ENCODE measurements around the gene SLC22A31.
"Not testable (repeated sequence)": the region's sequence is repeated elsewhere in the genome, so short reads cannot be mapped to it uniquely, and the experiment has no call there.

SLC22A31 gene

GRCh38 chr16:89166696-89167424, 33.5 kb downstream of the SLC22A31 start:
- Histone ChIP-seq H3K79me1 (ENCODE audit: low read length) (no peaks in the 10 kb centered on the region), H3K4me2 (ENCODE audit: low read length) (no peak overlapping the region), H3K56ac (ENCODE audit: low read length) (peak overlapping the region; percentile 76), H3K27ac (ENCODE audit: low read depth, low read length) (no peak overlapping the region), H2AK5ac (ENCODE audit: low read length) (no peak overlapping the region), H3K36me3 (ENCODE audit: control insufficient read depth, insufficient read depth, low read length) (no peaks in the 10 kb centered on the region), H3K4me3 (ENCODE audit: low read length) (no peak overlapping the region), H2BK120ac (ENCODE audit: low read depth, low read length) (no peak overlapping the region), H3K27me3 (ENCODE audit: insufficient read depth, low read length, poor library complexity) (no peaks in the 10 kb centered on the region), H3K9ac (ENCODE audit: low read length) (peak overlapping the region; percentile 52), H3K4ac (ENCODE audit: low read depth, low read length) (no peak overlapping the region), H3K23ac (ENCODE audit: low read length) (peak overlapping the region; percentile 32), H3K79me2 (ENCODE audit: control insufficient read depth, insufficient read depth, low read length) (no peaks in the 10 kb centered on the region), H3K4me1 (ENCODE audit: control insufficient read depth, low read depth, low read length) (peaks cover 2% of the 10 kb centered on the region), H2BK15ac (replicated peaks; ENCODE audit: low read depth) (no peak overlapping the region), H2BK5ac (ENCODE audit: low read length) (no peak overlapping the region), H4K5ac (ENCODE audit: low read length) (no peak overlapping the region), H4K8ac (ENCODE audit: low read depth, low read length) (no peak overlapping the region), H3K18ac (ENCODE audit: low read length) (no peak overlapping the region)
- WGBS (ENCODE audit: extremely low coverage, insufficient coverage, low lambda C conversion rate) = no CpG with 5 or more reads among the region's 18 CpGs
- DNase-seq = no peak

GRCh38 chr16:89165681-89165979, 34.7 kb downstream of the SLC22A31 start:
- no CpG with 5 or more reads among the region's 10 CpGs for WGBS (ENCODE audit: extremely low coverage, insufficient coverage, low lambda C conversion rate)
- H2AK5ac ChIP-seq (ENCODE audit: low read length); DNase-seq: not testable (repeated sequence)

GRCh38 chr16:89164847-89165680, 35.3 kb downstream of the SLC22A31 start:
- Histone ChIP-seq H3K79me1 (ENCODE audit: low read length) (no peaks in the 10 kb centered on the region), H3K4me1 (ENCODE audit: control insufficient read depth, low read depth, low read length) (peaks cover 2% of the 10 kb centered on the region), H3K4me3 (ENCODE audit: low read length) (no peak overlapping the region), H3K9ac (ENCODE audit: low read length) (no peak overlapping the region), H3K4me2 (ENCODE audit: low read length) (no peak overlapping the region), H4K5ac (ENCODE audit: low read length) (no peak overlapping the region), H3K36me3 (ENCODE audit: control insufficient read depth, insufficient read depth, low read length) (no peaks in the 10 kb centered on the region), H4K8ac (ENCODE audit: low read depth, low read length) (no peak overlapping the region), H3K27ac (ENCODE audit: low read depth, low read length) (no peak overlapping the region), H3K4ac (ENCODE audit: low read depth, low read length) (no peak overlapping the region), H2AK5ac (ENCODE audit: low read length) (no peak overlapping the region), H3K27me3 (ENCODE audit: insufficient read depth, low read length, poor library complexity) (no peaks in the 10 kb centered on the region), H3K79me2 (ENCODE audit: control insufficient read depth, insufficient read depth, low read length) (no peaks in the 10 kb centered on the region), H2BK15ac (replicated peaks; ENCODE audit: low read depth) (no peak overlapping the region), H3K23ac (ENCODE audit: low read length) (no peak overlapping the region), H3K56ac (ENCODE audit: low read length) (no peak overlapping the region), H2BK5ac (ENCODE audit: low read length) (no peak overlapping the region), H3K18ac (ENCODE audit: low read length) (no peak overlapping the region), H2BK120ac (ENCODE audit: low read depth, low read length) (no peak overlapping the region)
- no CpG with 5 or more reads among the region's 20 CpGs for WGBS (ENCODE audit: extremely low coverage, insufficient coverage, low lambda C conversion rate)
- no peak for DNase-seq

More at GRCh38 chr16:89165681-89165979, 34.7 kb downstream of the SLC22A31 start:
- H3K79me2 ChIP-seq (ENCODE audit: control insufficient read depth, insufficient read depth, low read length); H3K4me3 ChIP-seq (ENCODE audit: low read length); H3K36me3 ChIP-seq (ENCODE audit: control insufficient read depth, insufficient read depth, low read length); H3K4me2 ChIP-seq (ENCODE audit: low read length); H3K27ac ChIP-seq (ENCODE audit: low read depth, low read length); H2BK5ac ChIP-seq (ENCODE audit: low read length); H3K56ac ChIP-seq (ENCODE audit: low read length); H3K27me3 ChIP-seq (ENCODE audit: insufficient read depth, low read length, poor library complexity); H3K4me1 ChIP-seq (ENCODE audit: control insufficient read depth, low read depth, low read length); H3K4ac ChIP-seq (ENCODE audit: low read depth, low read length); H3K18ac ChIP-seq (ENCODE audit: low read length); H4K8ac ChIP-seq (ENCODE audit: low read depth, low read length); H3K23ac ChIP-seq (ENCODE audit: low read length); H2BK120ac ChIP-seq (ENCODE audit: low read depth, low read length); H3K9ac ChIP-seq (ENCODE audit: low read length); H4K5ac ChIP-seq (ENCODE audit: low read length); H3K79me1 ChIP-seq (ENCODE audit: low read length); H2BK15ac ChIP-seq (replicated peaks; ENCODE audit: low read depth): not testable (repeated sequence)

- Histone ChIP-seq H3K4ac (ENCODE audit: low read depth, low read length) (no peak overlapping the region), H3K4me1 (ENCODE audit: control insufficient read depth, low read depth, low read length) (peaks cover 2% of the 10 kb centered on the region), H4K5ac (ENCODE audit: low read length) (no peak overlapping the region), H2BK15ac (replicated peaks; ENCODE audit: low read depth) (no peak overlapping the region), H3K18ac (ENCODE audit: low read length) (no peak overlapping the region), H2AK5ac (ENCODE audit: low read length) (no peak overlapping the region), H3K56ac (ENCODE audit: low read length) (no peak overlapping the region), H3K23ac (ENCODE audit: low read length) (no peak overlapping the region), H3K27me3 (ENCODE audit: insufficient read depth, low read length, poor library complexity) (no peaks in the 10 kb centered on the region), H3K4me3 (ENCODE audit: low read length) (no peak overlapping the region), H3K9ac (ENCODE audit: low read length) (no peak overlapping the region), H3K79me1 (ENCODE audit: low read length) (no peaks in the 10 kb centered on the region), H4K8ac (ENCODE audit: low read depth, low read length) (no peak overlapping the region), H3K4me2 (ENCODE audit: low read length) (no peak overlapping the region), H3K36me3 (ENCODE audit: control insufficient read depth, insufficient read depth, low read length) (no peaks in the 10 kb centered on the region), H2BK120ac (ENCODE audit: low read depth, low read length) (no peak overlapping the region), H3K27ac (ENCODE audit: low read depth, low read length) (no peak overlapping the region), H2BK5ac (ENCODE audit: low read length) (no peak overlapping the region), H3K79me2 (ENCODE audit: control insufficient read depth, insufficient read depth, low read length) (no peaks in the 10 kb centered on the region)
- WGBS (ENCODE audit: extremely low coverage, insufficient coverage, low lambda C conversion rate) = no CpG with 5 or more reads among the region's 15 CpGs
- DNase-seq = no peak
Measured at GRCh38 chr16:89164436-89164835, 35.9 kb downstream of the SLC22A31 start.

- Histone ChIP-seq H3K79me2 (ENCODE audit: control insufficient read depth, insufficient read depth, low read length) (no peaks in the 10 kb centered on the region), H3K79me1 (ENCODE audit: low read length) (no peaks in the 10 kb centered on the region), H3K23ac (ENCODE audit: low read length) (no peak overlapping the region), H4K5ac (ENCODE audit: low read length) (no peak overlapping the region), H3K56ac (ENCODE audit: low read length) (no peak overlapping the region), H3K4ac (ENCODE audit: low read depth, low read length) (no peak overlapping the region), H3K4me3 (ENCODE audit: low read length) (no peak overlapping the region), H3K36me3 (ENCODE audit: control insufficient read depth, insufficient read depth, low read length) (no peaks in the 10 kb centered on the region), H4K8ac (ENCODE audit: low read depth, low read length) (no peak overlapping the region), H2AK5ac (ENCODE audit: low read length) (no peak overlapping the region), H2BK15ac (replicated peaks; ENCODE audit: low read depth) (no peak overlapping the region), H2BK120ac (ENCODE audit: low read depth, low read length) (no peak overlapping the region), H2BK5ac (ENCODE audit: low read length) (no peak overlapping the region), H3K4me2 (ENCODE audit: low read length) (no peak overlapping the region), H3K9ac (ENCODE audit: low read length) (no peak overlapping the region), H3K27ac (ENCODE audit: low read depth, low read length) (no peak overlapping the region), H3K27me3 (ENCODE audit: insufficient read depth, low read length, poor library complexity) (no peaks in the 10 kb centered on the region), H3K4me1 (ENCODE audit: control insufficient read depth, low read depth, low read length) (peaks cover 2% of the 10 kb centered on the region), H3K18ac (ENCODE audit: low read length) (no peak overlapping the region)
- no CpG with 5 or more reads among the region's 9 CpGs for WGBS (ENCODE audit: extremely low coverage, insufficient coverage, low lambda C conversion rate)
- no peak for DNase-seq
Measured at GRCh38 chr16:89163297-89163696, 37.0 kb downstream of the SLC22A31 start.

Data from mesendoderm (in vitro differentiated cells).